Activated CD4-positive, alpha-beta T cell treated with anti-CD3 and anti-CD28 coated beads, Interleukin-2, amount 10 ng/mL, durations not matched to agents 24 days and 14 days (primary cell): Measurements from ENCODE around the gene PLS1. TPM values are rescaled to one million over a fixed set of nuclear protein-coding genes. Genes with fewer than 3 reads are reported as not detected.
"Not testable (repeated sequence)": the region's sequence is repeated elsewhere in the genome, so short reads cannot be mapped to it uniquely, and the experiment has no call there.

Experiments used
- DNase-seq: peaks from one replicate; pipeline ENCODE4 v3.0.0; 2022
- H3K27ac Mint-ChIP-seq: one replicate; pipeline ENCODE4 v1.8.0; 2022; ENCODE audit warnings: mild to moderate bottlenecking, mixed read lengths
- H3K27me3 Mint-ChIP-seq: one replicate; pipeline ENCODE4 v1.8.0; 2022; ENCODE audit warnings: mixed read lengths
- H3K36me3 Mint-ChIP-seq: one replicate; pipeline ENCODE4 v1.8.0; 2022; ENCODE audit warnings: low read depth, mild to moderate bottlenecking, mixed read lengths
- H3K4me1 Mint-ChIP-seq: one replicate; pipeline ENCODE4 v1.8.0; 2021; ENCODE audit warnings: mixed read lengths
- H3K4me3 Mint-ChIP-seq: one replicate; pipeline ENCODE4 v1.8.0; 2022; ENCODE audit warnings: mild to moderate bottlenecking, moderate library complexity, mixed read lengths
- H3K9me3 Mint-ChIP-seq: one replicate; pipeline ENCODE4 v1.8.0; 2021; ENCODE audit warnings: mixed read lengths
- intact Hi-C: fragments of 100-400 bp; cut with micrococcal nuclease; formaldehyde crosslinking; loops from one replicate; pipeline ENCODE4 v1.15.1; 2023
- total RNA-seq: library from RNA; stranded (reverse); gene quantifications from 2 replicates; pipeline ENCODE4 v1.2.3, GENCODE V29; 2022

The PLS1 gene
- total RNA-seq, 1 donor from 2014 or later, result 4.6 TPM

DNA sequence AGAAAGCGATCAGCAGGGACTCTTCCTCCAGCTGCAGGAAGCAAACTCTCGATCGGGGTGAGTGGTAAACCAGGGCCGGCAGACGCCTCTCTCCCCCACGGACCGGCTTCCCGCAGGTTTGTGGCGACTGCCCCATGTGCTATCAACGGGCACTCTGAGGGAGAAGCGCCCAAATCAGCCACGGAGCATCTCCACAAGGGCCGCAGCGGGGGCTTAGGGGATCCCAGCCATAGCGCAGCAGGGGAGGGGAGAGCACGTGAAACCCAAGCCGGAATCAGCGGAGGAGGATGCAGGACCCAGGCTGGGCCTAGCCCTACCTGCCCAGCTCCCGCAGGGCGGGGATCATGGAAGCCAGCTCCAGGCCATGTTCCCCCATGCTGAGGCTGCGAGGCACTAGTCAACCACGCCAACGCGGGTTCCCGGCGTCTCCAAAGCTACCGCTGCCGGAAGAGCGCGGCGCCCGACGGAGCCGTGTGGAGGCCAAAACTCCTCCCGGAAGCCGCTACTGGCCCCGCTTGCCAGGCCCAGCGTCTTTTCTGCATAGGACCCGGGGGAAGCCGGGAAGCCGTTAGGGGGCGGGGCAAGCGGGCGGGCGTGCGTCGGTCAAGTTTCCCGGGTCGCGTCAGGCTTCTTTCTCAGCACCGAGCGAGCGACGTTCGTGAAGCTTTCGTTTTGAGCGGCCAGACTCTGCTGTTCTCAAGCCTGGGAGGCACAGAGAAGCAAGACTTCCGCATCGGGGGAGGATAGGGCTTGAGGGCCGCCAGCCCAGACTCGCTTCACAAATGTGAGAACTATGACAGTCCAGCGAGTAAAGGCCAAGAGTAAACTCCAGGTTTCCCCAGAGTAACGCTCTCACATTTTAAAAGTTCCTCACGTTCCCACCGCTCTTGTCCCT, 17.6 kb upstream of the PLS1 start, which contains the start of gene ATR:
ATR (minus strand) TSS at position 405 of the 895 bp plus-strand sequence; CDS start at position 376, 29 bp downstream.
- Mint-ChIP-seq H3K4me3 (peak within 1 kb of the TSS; percentile 99), H3K27me3 (peaks cover 15% of the 10 kb centered on the region), H3K36me3 (peaks cover 13% of the 10 kb centered on the region), H3K4me1 (peaks cover 42% of the 10 kb centered on the region), H3K27ac (peak within 1 kb of the TSS; percentile 99), H3K9me3 (no peaks in the 10 kb centered on the region)
- intact Hi-C loops, result loop anchor here (1.0 to 5.0 kb wide), 8 partner anchors 18 to 1394 kb away; partner anchors contain the start of genes DIPK2A, PLS1, TFDP2 and TRPC1
- DNase-seq, result peak; percentile 99

DNA sequence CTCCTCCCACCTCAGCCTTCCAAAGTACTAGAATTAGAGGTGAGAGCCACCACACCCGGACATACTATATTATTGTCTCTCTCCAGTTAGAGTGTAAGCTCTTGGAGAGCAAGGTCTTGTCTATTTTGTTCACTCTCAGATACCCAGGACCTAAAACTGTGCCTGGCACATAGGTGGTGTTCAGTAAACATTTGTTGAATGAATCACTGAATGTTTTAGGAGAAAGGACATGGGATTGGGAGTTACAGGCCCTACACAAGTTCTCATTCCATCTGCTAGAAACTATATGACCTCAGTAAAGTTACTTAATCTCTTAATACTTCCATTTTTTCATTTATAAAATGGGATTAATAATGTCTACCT, 16.2 kb upstream of the PLS1 start:
- H3K27me3 Mint-ChIP-seq, result peaks cover 24% of the 10 kb centered on the region

DNA sequence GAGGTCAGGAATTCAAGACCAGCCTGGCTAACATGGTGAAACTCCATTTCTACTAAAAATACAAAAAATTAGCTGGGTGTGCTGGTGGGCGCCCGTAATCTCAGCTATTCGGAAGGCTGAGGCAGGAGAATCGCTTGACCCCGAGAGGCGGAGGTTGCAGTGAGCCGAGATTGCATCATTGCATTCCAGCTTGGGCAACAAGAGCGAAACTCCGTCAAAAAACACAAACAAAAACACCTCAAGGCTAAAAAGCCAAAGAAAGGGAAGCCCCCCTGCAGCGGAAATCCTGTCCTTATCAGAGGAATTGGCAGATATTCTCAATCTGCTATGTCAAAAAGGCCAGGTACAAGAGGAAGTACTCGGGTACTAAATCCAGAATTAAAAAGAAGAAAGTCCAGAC, 15.1 kb upstream of the PLS1 start:
- intact Hi-C loops, DNase-seq, H3K27ac Mint-ChIP-seq, H3K4me3 Mint-ChIP-seq, H3K36me3 Mint-ChIP-seq, H3K9me3 Mint-ChIP-seq: not testable (repeated sequence)
- H3K27me3 Mint-ChIP-seq, result peaks cover 27% of the 10 kb centered on the region
- H3K4me1 Mint-ChIP-seq, result peaks cover 28% of the 10 kb centered on the region

More for the DNA sequence above, 16.2 kb upstream of the PLS1 start:
- intact Hi-C loops, result no loop called here
- DNase-seq, result no peak
- no peaks in the 10 kb centered on the region for H3K9me3 Mint-ChIP-seq
- H3K27ac Mint-ChIP-seq, result peak overlapping the region; percentile 99
- peaks cover 8% of the 10 kb centered on the region for H3K36me3 Mint-ChIP-seq
- H3K4me3 Mint-ChIP-seq, result peak overlapping the region; percentile 99
- H3K4me1 Mint-ChIP-seq, result peaks cover 36% of the 10 kb centered on the region

DNA sequence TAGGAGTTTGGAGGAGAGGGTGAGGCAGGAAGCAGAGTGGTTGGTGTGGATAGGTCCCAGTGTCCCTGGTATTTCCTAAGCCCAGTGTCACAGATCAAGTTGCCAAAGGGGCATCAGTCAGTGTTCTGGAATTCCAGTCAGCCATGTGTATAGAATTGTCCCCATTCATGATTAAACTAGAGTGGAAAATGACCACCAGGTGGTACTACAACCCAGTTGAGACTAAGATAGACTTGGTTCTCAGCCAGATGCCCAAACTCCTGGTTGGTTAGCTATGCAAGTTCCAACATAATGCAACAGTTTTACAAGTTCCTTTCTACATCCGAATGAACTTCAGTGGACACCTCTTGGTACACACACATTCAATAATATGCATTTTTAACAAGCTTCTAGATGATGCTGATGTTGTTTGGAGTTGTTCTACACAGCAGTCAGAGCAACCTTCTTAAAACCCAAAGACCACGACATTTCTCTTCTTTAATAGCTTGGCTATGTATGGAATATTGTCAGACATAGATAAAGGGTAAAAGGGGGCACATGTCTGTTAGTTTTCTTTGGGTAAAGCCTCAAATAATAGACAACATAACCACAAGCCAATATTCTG, 9.3 kb upstream of the PLS1 start:
- Mint-ChIP-seq H3K4me3 (no peak overlapping the region), H3K4me1 (no peaks in the 10 kb centered on the region), H3K36me3 (no peaks in the 10 kb centered on the region), H3K27me3 (peaks cover 33% of the 10 kb centered on the region), H3K27ac (no peak overlapping the region), H3K9me3 (no peaks in the 10 kb centered on the region)
- intact Hi-C loops, result loop anchor here (5.0 kb wide), 1 partner anchor 405 kb away; no protein-coding TSS in a partner anchor
- peak; percentile 75 for DNase-seq

DNA sequence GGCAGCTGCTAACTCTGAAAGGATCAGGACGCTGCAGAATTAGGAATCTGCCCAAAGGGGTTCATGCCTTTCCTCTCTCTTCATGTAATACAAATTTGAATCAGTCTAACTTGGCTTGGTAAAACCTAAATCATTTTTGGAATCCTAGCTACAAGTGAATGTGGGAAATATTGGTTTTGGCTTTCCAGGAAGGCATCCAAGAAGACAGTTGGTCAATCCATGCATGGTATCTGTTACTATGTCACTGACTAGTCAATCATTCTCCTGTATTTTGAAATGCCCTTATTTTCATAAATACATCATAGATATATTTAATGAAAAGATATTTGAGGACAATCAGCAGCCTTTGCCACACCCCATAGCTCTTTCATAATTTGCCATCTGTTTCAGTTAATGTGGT, 7.5 kb upstream of the PLS1 start:
- DNase-seq, result no peak
- no peak overlapping the region for H3K27ac Mint-ChIP-seq
- peaks cover 24% of the 10 kb centered on the region for H3K27me3 Mint-ChIP-seq
- no peaks in the 10 kb centered on the region for H3K4me1 Mint-ChIP-seq
- intact Hi-C loops, result loop anchor here (5.0 kb wide), 1 partner anchor 404 kb away; no protein-coding TSS in a partner anchor
- no peaks in the 10 kb centered on the region for H3K9me3 Mint-ChIP-seq
- no peaks in the 10 kb centered on the region for H3K36me3 Mint-ChIP-seq
- no peak overlapping the region for H3K4me3 Mint-ChIP-seq

- H3K9me3 Mint-ChIP-seq, intact Hi-C loops, H3K27me3 Mint-ChIP-seq, DNase-seq, H3K4me3 Mint-ChIP-seq, H3K27ac Mint-ChIP-seq, H3K36me3 Mint-ChIP-seq: not testable (repeated sequence)
- H3K4me1 Mint-ChIP-seq, result peaks cover 12% of the 10 kb centered on the region
Observed at GRCh38 chr3:142592268-142592667, 3.9 kb upstream of the PLS1 start.

- Mint-ChIP-seq H3K4me3 (peak overlapping the region; percentile 99), H3K4me1 (peaks cover 15% of the 10 kb centered on the region), H3K27ac (no peak overlapping the region), H3K27me3 (peaks cover 3% of the 10 kb centered on the region), H3K36me3 (peaks cover 3% of the 10 kb centered on the region), H3K9me3 (no peaks in the 10 kb centered on the region)
- intact Hi-C loops, result no loop called here
- DNase-seq, result no peak
Observed at GRCh38 chr3:142595141-142595540, 1.1 kb upstream of the PLS1 start.

GRCh38 chr3:142595581-142595950, 627 bp upstream of the PLS1 start:
- Mint-ChIP-seq H3K4me3 (peak overlapping the region; percentile 99), H3K27me3 (no peaks in the 10 kb centered on the region), H3K9me3 (no peaks in the 10 kb centered on the region), H3K27ac (no peak overlapping the region), H3K4me1 (peaks cover 15% of the 10 kb centered on the region), H3K36me3 (peaks cover 3% of the 10 kb centered on the region)
- DNase-seq, result no peak
- intact Hi-C loops, result no loop called here

GRCh38 chr3:142596726-142597088, 514 bp downstream of the PLS1 start:
- Mint-ChIP-seq H3K36me3 (peaks cover 3% of the 10 kb centered on the region), H3K4me3 (peak overlapping the region; percentile 99), H3K27me3 (no peaks in the 10 kb centered on the region), H3K4me1 (peaks cover 15% of the 10 kb centered on the region), H3K9me3 (no peaks in the 10 kb centered on the region), H3K27ac (peak overlapping the region; percentile 87)
- intact Hi-C loops, result loop anchor here (1.0 to 2.0 kb wide), 3 partner anchors 18 to 404 kb away; partner anchors contain the start of genes ATR, TRPC1 and U2SURP
- DNase-seq, result no peak

DNA sequence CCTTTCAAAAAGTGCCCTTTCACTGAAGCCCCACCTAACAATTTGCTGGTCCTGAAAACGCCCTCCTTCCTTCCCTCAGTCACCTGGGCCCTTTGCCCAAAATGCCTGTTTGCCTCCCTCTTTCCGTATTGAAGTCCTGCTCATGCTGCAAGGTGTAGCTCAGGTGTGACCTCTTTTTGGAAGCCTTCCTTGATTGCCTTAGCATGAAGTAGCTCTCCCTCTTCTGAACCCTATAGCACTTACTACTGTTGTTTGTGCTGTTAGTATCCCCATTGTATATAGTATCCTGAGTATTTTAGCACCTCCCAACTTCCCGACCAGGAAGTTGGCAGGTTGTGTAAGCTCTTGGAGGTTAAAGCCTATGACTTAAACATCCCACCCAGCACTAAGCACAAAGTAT, 1.7 kb downstream of the PLS1 start:
- Mint-ChIP-seq H3K4me1 (peaks cover 15% of the 10 kb centered on the region), H3K36me3 (peaks cover 3% of the 10 kb centered on the region), H3K27me3 (no peaks in the 10 kb centered on the region), H3K27ac (no peak overlapping the region), H3K9me3 (no peaks in the 10 kb centered on the region), H3K4me3 (no peak overlapping the region)
- DNase-seq, result no peak
- intact Hi-C loops, result loop anchor here (2.0 kb wide), 1 partner anchor 403 kb away; the partner anchor contains the start of gene U2SURP

DNA sequence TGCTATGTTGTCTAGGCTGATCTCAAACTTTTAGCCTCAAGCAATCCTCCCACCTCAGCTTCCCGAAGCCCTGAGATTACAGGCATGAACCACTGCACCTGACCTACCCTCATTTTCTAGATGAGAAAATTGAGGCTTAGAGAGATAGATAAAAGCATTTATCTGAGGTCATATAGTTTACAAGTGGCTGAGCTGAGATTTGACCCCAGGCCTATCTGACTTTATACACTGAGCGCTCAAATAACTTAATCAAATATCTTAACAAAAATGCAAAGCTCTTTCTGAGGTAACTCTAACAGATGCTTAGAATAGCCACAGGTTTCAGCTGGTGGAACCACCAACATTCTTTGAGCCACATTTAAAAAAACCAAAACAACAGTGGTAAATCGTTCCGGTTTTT, 5.5 kb downstream of the PLS1 start:
- intact Hi-C loops, result no loop called here
- no peak for DNase-seq
- H3K36me3 Mint-ChIP-seq, result no peaks in the 10 kb centered on the region
- no peak overlapping the region for H3K4me3 Mint-ChIP-seq
- H3K27ac Mint-ChIP-seq, result no peak overlapping the region
- no peaks in the 10 kb centered on the region for H3K9me3 Mint-ChIP-seq
- peaks cover 7% of the 10 kb centered on the region for H3K4me1 Mint-ChIP-seq
- H3K27me3 Mint-ChIP-seq, result no peaks in the 10 kb centered on the region

DNA sequence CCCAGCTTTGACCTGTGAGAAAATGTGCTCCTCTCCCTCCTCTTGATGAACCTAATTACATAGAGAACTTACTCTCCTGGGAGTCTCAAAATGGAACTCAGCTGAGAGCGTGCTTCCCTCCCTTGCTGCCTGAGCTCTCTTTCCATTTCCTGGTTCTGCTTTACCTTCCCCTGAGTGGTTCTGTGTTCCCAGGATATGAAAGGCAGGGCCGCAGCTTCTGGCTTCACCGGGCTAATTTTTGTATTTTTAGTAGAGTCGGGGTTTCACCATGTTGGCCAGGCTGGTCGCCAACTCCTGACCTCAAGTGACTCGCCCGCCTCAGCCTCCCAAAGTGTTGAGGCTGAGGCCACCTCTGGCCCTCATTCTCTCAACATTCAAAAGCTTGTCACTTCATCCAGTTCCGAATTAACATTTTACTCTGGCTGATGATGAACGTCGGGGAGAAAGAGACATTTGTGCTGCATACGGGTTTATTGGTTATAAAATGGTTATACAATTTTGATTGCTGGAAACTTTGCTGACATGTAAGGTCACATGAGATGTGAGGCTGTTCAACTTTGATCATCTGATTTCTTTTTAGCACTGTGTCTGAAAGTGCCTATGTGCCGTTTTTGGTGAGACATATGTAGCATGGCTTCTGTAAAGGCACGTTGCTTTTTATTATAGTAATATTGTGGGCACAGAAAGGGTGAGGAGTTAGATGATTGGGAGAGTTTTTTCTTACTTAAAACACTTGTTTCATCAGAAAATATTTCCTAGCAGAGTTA, 6.6 kb downstream of the PLS1 start:
- Mint-ChIP-seq H3K4me1 (peaks cover under 1% of the 10 kb centered on the region), H3K36me3 (no peaks in the 10 kb centered on the region), H3K4me3 (no peak overlapping the region), H3K27ac (no peak overlapping the region), H3K9me3 (no peaks in the 10 kb centered on the region), H3K27me3 (no peaks in the 10 kb centered on the region)
- DNase-seq, result no peak
- intact Hi-C loops, result no loop called here

- intact Hi-C loops, DNase-seq, H3K36me3 Mint-ChIP-seq, H3K27ac Mint-ChIP-seq, H3K4me3 Mint-ChIP-seq, H3K27me3 Mint-ChIP-seq, H3K9me3 Mint-ChIP-seq, H3K4me1 Mint-ChIP-seq: not testable (repeated sequence)
Observed at GRCh38 chr3:142603386-142603705, 7.2 kb downstream of the PLS1 start.

GRCh38 chr3:142604940-142605339, 8.7 kb downstream of the PLS1 start:
- intact Hi-C loops, result no loop called here

More at GRCh38 chr3:142604940-142605339, 8.7 kb downstream of the PLS1 start:
- Mint-ChIP-seq H3K27ac (no peak overlapping the region), H3K36me3 (no peaks in the 10 kb centered on the region), H3K4me3 (no peak overlapping the region), H3K27me3 (no peaks in the 10 kb centered on the region), H3K9me3 (peaks cover under 1% of the 10 kb centered on the region), H3K4me1 (no peaks in the 10 kb centered on the region)
- no peak for DNase-seq
